WTC11 (cell line): ENCODE measurements around the gene ZDHHC6.
"Not testable (repeated sequence)": the region's sequence is repeated elsewhere in the genome, so short reads cannot be mapped to it uniquely, and the experiment has no call there.

Source experiments
- NFYB ChIP-seq: sonication (generic); formaldehyde crosslinking; conservative IDR thresholded peaks from 2 replicates; pipeline ENCODE4 v1.8.0; 2022; ENCODE audit warnings: low read depth, missing genetic modification reagents
- NR2C2 ChIP-seq: sonication (generic); formaldehyde crosslinking; IDR thresholded peaks from 2 replicates; pipeline ENCODE4 v1.8.0; 2022; ENCODE audit warnings: mild to moderate bottlenecking, missing genetic modification reagents
- TF ChIP-seq, protein P1 (sequence below): fragments of 200-600 bp; IDR thresholded peaks from 2 replicates; pipeline ENCODE4 v1.8.0; 2022; ENCODE audit warnings: antibody characterized with exemption
- TF ChIP-seq, protein P2 (sequence below): sonication (generic); formaldehyde crosslinking; conservative IDR thresholded peaks from 2 replicates; pipeline ENCODE4 v1.8.1; 2022; ENCODE audit warnings: mild to moderate bottlenecking, missing genetic modification reagents
- TF ChIP-seq, protein P3 (sequence below): sonication (generic); formaldehyde crosslinking; IDR thresholded peaks from 2 replicates; pipeline ENCODE4 v1.8.1; 2022; ENCODE audit warnings: low read depth, mild to moderate bottlenecking, moderate library complexity, missing genetic modification reagents, borderline replicate concordance
- TF ChIP-seq, protein P4 (sequence below): sonication (generic); formaldehyde crosslinking; IDR thresholded peaks from 2 replicates; pipeline ENCODE4 v1.8.1; 2022; ENCODE audit warnings: missing genetic modification reagents, borderline replicate concordance

DNA sequence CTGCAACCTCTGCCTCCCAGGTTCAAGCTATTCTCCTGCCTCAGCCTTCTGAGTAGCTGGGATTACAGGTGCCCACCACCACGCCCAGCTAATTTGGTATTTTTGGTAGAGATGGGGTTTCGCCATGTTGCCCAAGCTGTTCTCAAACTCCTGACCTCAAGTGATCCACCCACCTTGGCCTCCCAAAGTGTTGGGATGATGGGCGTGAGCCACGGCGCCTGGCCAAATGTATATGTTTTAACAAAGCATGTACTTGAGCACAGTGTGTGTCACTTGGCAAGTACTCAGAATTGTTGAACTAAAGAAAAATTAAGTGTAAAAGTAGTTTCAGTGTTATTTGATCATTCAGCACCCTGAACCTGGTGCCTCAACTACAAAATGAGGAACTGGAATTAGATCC, 17.4 kb upstream of the ZDHHC6 start:
- TF ChIP-seq, protein P1, sequence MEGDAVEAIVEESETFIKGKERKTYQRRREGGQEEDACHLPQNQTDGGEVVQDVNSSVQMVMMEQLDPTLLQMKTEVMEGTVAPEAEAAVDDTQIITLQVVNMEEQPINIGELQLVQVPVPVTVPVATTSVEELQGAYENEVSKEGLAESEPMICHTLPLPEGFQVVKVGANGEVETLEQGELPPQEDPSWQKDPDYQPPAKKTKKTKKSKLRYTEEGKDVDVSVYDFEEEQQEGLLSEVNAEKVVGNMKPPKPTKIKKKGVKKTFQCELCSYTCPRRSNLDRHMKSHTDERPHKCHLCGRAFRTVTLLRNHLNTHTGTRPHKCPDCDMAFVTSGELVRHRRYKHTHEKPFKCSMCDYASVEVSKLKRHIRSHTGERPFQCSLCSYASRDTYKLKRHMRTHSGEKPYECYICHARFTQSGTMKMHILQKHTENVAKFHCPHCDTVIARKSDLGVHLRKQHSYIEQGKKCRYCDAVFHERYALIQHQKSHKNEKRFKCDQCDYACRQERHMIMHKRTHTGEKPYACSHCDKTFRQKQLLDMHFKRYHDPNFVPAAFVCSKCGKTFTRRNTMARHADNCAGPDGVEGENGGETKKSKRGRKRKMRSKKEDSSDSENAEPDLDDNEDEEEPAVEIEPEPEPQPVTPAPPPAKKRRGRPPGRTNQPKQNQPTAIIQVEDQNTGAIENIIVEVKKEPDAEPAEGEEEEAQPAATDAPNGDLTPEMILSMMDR, result not testable (repeated sequence)
- not testable (repeated sequence) for TF ChIP-seq NFYB, NR2C2 (CRISPR knock-in tag)
- TF ChIP-seq, protein P2, sequence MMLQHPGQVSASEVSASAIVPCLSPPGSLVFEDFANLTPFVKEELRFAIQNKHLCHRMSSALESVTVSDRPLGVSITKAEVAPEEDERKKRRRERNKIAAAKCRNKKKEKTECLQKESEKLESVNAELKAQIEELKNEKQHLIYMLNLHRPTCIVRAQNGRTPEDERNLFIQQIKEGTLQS, result not testable (repeated sequence)
- TF ChIP-seq, protein P3, sequence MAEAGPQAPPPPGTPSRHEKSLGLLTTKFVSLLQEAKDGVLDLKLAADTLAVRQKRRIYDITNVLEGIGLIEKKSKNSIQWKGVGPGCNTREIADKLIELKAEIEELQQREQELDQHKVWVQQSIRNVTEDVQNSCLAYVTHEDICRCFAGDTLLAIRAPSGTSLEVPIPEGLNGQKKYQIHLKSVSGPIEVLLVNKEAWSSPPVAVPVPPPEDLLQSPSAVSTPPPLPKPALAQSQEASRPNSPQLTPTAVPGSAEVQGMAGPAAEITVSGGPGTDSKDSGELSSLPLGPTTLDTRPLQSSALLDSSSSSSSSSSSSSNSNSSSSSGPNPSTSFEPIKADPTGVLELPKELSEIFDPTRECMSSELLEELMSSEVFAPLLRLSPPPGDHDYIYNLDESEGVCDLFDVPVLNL, result not testable (repeated sequence)
- TF ChIP-seq, protein P4, sequence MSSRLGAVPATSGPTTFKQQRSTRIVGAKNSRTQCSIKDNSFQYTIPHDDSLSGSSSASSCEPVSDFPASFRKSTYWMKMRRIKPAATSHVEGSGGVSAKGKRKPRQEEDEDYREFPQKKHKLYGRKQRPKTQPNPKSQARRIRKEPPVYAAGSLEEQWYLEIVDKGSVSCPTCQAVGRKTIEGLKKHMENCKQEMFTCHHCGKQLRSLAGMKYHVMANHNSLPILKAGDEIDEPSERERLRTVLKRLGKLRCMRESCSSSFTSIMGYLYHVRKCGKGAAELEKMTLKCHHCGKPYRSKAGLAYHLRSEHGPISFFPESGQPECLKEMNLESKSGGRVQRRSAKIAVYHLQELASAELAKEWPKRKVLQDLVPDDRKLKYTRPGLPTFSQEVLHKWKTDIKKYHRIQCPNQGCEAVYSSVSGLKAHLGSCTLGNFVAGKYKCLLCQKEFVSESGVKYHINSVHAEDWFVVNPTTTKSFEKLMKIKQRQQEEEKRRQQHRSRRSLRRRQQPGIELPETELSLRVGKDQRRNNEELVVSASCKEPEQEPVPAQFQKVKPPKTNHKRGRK (CRISPR knock-in tag), result not testable (repeated sequence)
